Upper lobe of left lung (tissue), 6 donors: ENCODE results near the gene HOXB2. TPM values are rescaled to one million over a fixed set of nuclear protein-coding genes. Genes with fewer than 3 reads are reported as not detected.

ENCODE experiments used
- ATAC-seq, 2 donors: fragments of 200-7000 bp; cut with Tn5 transposase; one replicate each; pipeline ENCODE4 v1.9.1; 2022; ENCODE audit warnings: mild to moderate bottlenecking in 2 of 2, moderate library complexity in 2 of 2; ENCODE audit not compliant: low FRiP score in 2 of 2
- DNase-seq, 2 donors: peaks; one replicate each; pipeline ENCODE4 v3.0.0-alpha.2; 2019 to 2020
- H3K27ac ChIP-seq, 4 donors: fragments of 200-600 bp; sonication (generic); one replicate each; pipeline ENCODE4 v1.5.1; 2016 to 2019
- H3K27me3 ChIP-seq, 4 donors: fragments of 200-600 bp; sonication (generic); one replicate each; pipeline ENCODE4 v1.5.1; 2017 to 2019
- H3K36me3 ChIP-seq, 4 donors: fragments of 200-600 bp; sonication (generic); one replicate each; pipeline ENCODE4 v1.5.1; 2016 to 2019
- H3K4me1 ChIP-seq, 4 donors: fragments of 200-600 bp; sonication (generic); one replicate each; pipeline ENCODE4 v1.5.1; 2018 to 2019
- H3K4me3 ChIP-seq, 4 donors: fragments of 200-600 bp; sonication (generic); one replicate each; pipeline ENCODE4 v1.5.1; 2017 to 2019; ENCODE audit warnings: mild to moderate bottlenecking in 2 of 4, moderate library complexity in 1 of 4
- H3K9me3 ChIP-seq, 4 donors: fragments of 200-600 bp; sonication (generic); one replicate each; pipeline ENCODE4 v1.5.1; 2018 to 2019
- CTCF ChIP-seq, 6 experiments: fragments of 450-650 bp in 4 of 6; fragments of 200-600 bp in 2 of 6; sonication (generic) in 2 of 6; IDR thresholded peaks; one replicate each; pipeline ENCODE4 v1.5.1; 2016 to 2019; ENCODE audit warnings: antibody characterized with exemption in 6 of 6
- EP300 ChIP-seq, 4 donors: sonication (generic); formaldehyde crosslinking; IDR thresholded peaks; one replicate each; pipeline ENCODE4 v1.5.1; 2017; ENCODE audit warnings: antibody characterized with exemption in 4 of 4, control low read depth in 2 of 4
- POLR2A ChIP-seq, 4 donors: fragments of 450-650 bp; IDR thresholded peaks; one replicate each; pipeline ENCODE4 v1.5.1; 2016 to 2017; ENCODE audit warnings: antibody characterized with exemption in 4 of 4, mild to moderate bottlenecking in 2 of 4
- POLR2AphosphoS5 ChIP-seq, 2 donors: sonication (generic); formaldehyde crosslinking; IDR thresholded peaks; one replicate each; pipeline ENCODE4 v1.5.1; 2017; ENCODE audit warnings: antibody characterized with exemption in 2 of 2
- WGBS, 2 donors: methylation state at CpG; one replicate each; pipeline ENCODE4 v1.1.5; 2017 to 2018; 5-methylcytosine and 5-hydroxymethylcytosine counted together
- total RNA-seq, 6 donors: library from RNA; depleted of rRNA in 4 of 6; stranded (reverse); fragments of >200 nt in 4 of 6; gene quantifications; one replicate each; pipeline versions ENCODE4 v1.1.0 to v1.2.1, GENCODE V29; 2016 to 2021
- donor health status: DM: no; HTN: no; CAD: no; lungs with moderate emphysema.
- donor health status: DM: no; HTN: yes; CAD: no; lungs with severe emphysema.

HOXB2 gene
- total RNA-seq, 6 donors from 2014 or later = 1.4 to 16.1 (median 7.4) TPM

- 50 to 63% methylated on average over 1 of the region's 1 CpG for WGBS, 2 donors
- H3K9me3 ChIP-seq = no peaks in the 10 kb centered on the region
- no peaks in the 10 kb centered on the region for H3K4me1 ChIP-seq
- ATAC-seq = no peak
- H3K27ac ChIP-seq = no peak overlapping the region
- H3K36me3 ChIP-seq = no peaks in the 10 kb centered on the region
- DNase-seq = no peak
- no peak overlapping the region for H3K4me3 ChIP-seq
- TF ChIP-seq EP300 (IDR thresholded peaks at IDR 0.05) (no peak), POLR2A (IDR thresholded peaks at IDR 0.05) (no peak), CTCF (IDR thresholded peaks at IDR 0.05) (no peak), POLR2AphosphoS5 (IDR thresholded peaks at IDR 0.05) (no peak)
- no peaks in the 10 kb centered on the region for H3K27me3 ChIP-seq
Measured at GRCh38 chr17:48520631-48521079, 24.3 kb downstream of the HOXB2 start.

- DNase-seq (no peak), ATAC-seq (no peak)
- Histone ChIP-seq H3K27ac (no peak overlapping the region), H3K4me3 (no peak overlapping the region), H3K4me1 (no peaks in the 10 kb centered on the region), H3K9me3 (no peaks in the 10 kb centered on the region), H3K36me3 (no peaks in the 10 kb centered on the region), H3K27me3 (no peaks in the 10 kb centered on the region)
- TF ChIP-seq EP300 (IDR thresholded peaks at IDR 0.05) (no peak), POLR2AphosphoS5 (IDR thresholded peaks at IDR 0.05) (no peak), POLR2A (IDR thresholded peaks at IDR 0.05) (no peak), CTCF (IDR thresholded peaks at IDR 0.05) (no peak)
- whole genome bisulfite sequencing, 2 donors = 75 to 82% methylated on average over 5 of the region's 5 CpGs
Measured at GRCh38 chr17:48519427-48519826, 25.5 kb downstream of the HOXB2 start.

- Histone ChIP-seq H3K27ac (no peak overlapping the region), H3K36me3 (no peaks in the 10 kb centered on the region), H3K4me3 (no peak overlapping the region), H3K4me1 (peaks cover 0 to 4% (median 2%) of the 10 kb centered on the region in 4 donors), H3K27me3 (no peaks in the 10 kb centered on the region), H3K9me3 (no peaks in the 10 kb centered on the region)
- TF ChIP-seq EP300 (IDR thresholded peaks at IDR 0.05) = no peak
- TF ChIP-seq CTCF (IDR thresholded peaks at IDR 0.05) = no peak
- TF ChIP-seq POLR2A (IDR thresholded peaks at IDR 0.05) = no peak
- no peak for TF ChIP-seq POLR2AphosphoS5 (IDR thresholded peaks at IDR 0.05)
- ATAC-seq = no peak
- DNase-seq = no peak
- WGBS, 2 donors = 22 to 25% methylated on average over 3 of the region's 3 CpGs
Measured at GRCh38 chr17:48517478-48517877, 27.4 kb downstream of the HOXB2 start.

GRCh38 chr17:48515925-48516900, 28.7 kb downstream of the HOXB2 start:
- Histone ChIP-seq H3K4me3 (no peak overlapping the region), H3K27ac (no peak overlapping the region), H3K36me3 (no peaks in the 10 kb centered on the region), H3K4me1 (peaks cover 0 to 4% (median 2%) of the 10 kb centered on the region in 4 donors), H3K9me3 (no peaks in the 10 kb centered on the region), H3K27me3 (no peaks in the 10 kb centered on the region)
- DNase-seq = no peak
- no peak for TF ChIP-seq EP300 (IDR thresholded peaks at IDR 0.05)
- TF ChIP-seq CTCF (IDR thresholded peaks at IDR 0.05) = no peak
- no peak for TF ChIP-seq POLR2A (IDR thresholded peaks at IDR 0.05)
- TF ChIP-seq POLR2AphosphoS5 (IDR thresholded peaks at IDR 0.05) = no peak
- WGBS, 2 donors = 51 to 54% methylated on average over 3 of the region's 3 CpGs
- no peak for ATAC-seq
